HL-60 (cell line): ENCODE data around the gene PPP6R2.

Experiments used
- CTCF ChIP-seq: IDR thresholded peaks from one replicate; pipeline ENCODE4 v1.5.1; 2011; ENCODE audit warnings: low read length, control low read depth, inconsistent platforms; ENCODE audit not compliant: insufficient read depth
- GABPA ChIP-seq: IDR thresholded peaks from 2 replicates; pipeline ENCODE4 v1.6.1; 2012; ENCODE audit warnings: low read depth
- POLR2AphosphoS5 ChIP-seq: IDR thresholded peaks from 2 replicates; pipeline ENCODE4 v1.6.1; 2012; ENCODE audit warnings: low read depth
- REST ChIP-seq: IDR thresholded peaks from 2 replicates; pipeline ENCODE4 v1.6.1; 2012; ENCODE audit warnings: low read depth; ENCODE audit not compliant: insufficient replicate concordance

- TF ChIP-seq POLR2AphosphoS5 (no peak), CTCF (no peak), GABPA (no peak), REST (no peak)
Measured at GRCh38 chr22:50400406-50400805, 57.3 kb downstream of the PPP6R2 start.
